Nucleus accumbens (tissue), 56 donors: Measurements from ENCODE around the gene RSAD1.
A peak's percentile ranks its signal among the peaks of the same experiment; 100 is the strongest.

Experiments used
- DNase-seq, 56 donors: peaks; one replicate each; lab custom pipeline; 2025; lab: John Stamatoyannopoulos, UW

Gene RSAD1

DNA sequence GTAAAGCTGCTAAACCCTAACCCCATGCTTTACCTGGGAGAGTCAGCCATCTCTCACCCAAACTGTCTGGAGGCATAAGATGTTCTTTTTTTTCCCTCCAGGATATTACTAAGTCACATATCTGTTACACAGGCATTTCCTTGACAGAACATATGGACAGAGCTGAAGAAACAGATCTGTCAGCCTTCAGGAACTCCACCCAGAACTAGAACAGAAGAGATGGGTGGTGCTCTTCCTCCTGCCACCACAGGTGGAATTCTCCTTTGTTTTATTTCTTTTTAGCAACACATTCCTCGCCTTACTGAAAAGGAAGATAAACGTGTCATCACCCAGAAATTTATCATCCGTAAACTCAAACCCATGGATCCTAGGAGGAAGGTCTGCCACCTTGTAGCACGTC, 38.4 kb downstream of the RSAD1 start:
- no peak for DNase-seq

DNA sequence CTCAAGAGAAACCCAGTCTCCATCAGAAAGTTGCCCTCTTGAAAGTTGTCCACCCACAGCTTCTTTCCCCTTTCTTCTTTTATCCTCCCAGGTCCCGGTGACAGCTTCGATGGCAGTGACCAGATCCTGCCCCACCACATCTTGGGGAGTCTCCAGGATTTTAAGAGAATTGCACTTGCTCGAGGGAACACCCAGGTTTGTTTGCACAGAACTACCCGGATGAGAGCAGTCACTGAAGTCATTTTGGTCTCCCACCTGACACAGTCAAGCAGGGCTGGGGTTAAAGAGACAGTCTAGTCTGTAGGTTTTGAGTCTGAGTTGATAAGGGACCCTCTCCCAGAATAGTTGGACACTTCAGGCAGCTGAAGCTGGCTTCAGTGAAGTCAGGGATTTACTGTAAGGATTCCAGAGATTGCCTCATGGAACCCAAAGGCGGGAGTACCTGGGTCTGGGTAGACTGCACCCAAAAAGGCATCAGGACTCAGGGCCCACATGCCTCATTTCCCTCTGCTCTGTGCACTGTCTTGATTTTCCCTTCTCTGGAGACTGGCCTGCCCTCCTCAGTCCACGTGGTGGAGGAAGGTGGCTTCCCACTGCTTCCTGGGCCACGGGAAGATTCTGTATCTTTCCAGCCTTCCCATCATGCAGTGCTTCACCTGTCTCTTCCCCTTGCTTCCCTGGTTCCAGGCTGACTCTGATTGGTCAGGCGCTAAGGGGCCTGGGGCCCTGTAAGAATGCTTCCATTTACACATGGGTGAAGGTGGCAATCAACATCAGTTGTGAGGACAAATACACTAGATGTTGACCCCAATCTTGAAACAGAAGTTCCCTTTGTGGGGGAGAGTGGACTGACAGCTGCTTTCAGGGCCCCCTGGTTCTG, 39.1 kb downstream of the RSAD1 start:
- no peak for DNase-seq

DNA sequence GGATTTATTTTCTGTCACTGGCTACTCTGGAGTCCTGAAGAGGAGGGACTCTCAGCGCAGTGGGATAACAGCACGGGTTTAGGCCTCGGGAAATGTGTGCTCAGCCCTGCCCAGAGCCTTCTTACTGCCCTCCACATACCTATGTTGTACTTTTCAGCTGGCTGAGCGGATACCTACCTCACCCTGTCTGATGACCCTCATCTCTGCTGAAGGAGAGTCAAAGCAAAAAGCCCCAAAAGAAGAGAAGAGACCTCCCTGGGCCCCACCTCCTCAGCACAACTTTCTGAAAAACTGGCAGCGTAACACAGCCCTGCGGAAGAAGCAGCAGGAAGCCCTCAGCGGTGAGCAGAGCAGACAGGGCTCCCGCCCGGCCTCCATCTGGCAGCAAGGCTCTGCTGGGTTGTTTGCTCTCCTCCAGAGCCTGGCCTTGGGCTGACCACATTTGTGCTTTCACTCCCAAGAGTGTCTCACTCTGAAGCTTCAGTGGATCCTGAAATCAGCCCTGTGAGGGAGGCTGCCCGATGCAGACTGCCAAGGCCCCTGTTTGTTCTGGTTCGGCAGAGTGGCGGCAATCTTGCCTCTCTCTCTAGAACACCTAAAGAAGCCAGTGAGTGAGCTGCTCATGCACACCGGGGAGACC, 39.8 kb downstream of the RSAD1 start:
- no peak for DNase-seq

DNA sequence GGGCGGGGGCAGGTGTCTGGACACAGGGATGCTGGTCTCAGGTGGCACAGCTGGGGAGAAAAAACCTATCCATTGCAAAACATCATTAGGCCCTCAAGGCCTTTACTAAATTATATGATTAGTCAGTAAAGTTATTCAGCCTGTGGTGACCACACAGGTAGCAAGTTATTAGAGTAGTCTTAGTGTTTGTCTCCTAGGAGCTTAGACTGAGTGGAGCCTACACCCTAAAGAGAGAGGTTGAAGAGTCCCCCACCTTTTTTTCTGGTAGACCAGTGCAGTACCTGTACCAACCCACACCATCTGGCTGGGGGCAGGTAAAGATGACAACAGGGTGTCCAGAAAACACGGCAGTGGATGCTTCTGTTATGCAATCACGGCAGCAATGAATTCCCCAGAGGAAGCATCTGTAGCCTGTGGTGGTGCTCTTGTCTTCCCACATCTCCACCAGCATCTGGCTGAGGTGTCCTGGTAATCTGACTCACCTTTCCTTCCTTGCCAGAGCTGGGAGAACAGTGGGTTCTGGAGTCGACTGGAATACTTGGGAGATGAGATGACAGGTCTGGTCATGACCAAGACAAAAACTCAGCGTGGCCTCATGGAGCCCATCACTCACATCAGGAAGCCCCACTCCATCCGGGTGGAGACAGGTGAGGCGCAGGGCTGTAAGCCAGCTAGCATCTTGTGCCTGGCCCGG, 40.6 kb downstream of the RSAD1 start:
- DNase-seq = no peak

DNA sequence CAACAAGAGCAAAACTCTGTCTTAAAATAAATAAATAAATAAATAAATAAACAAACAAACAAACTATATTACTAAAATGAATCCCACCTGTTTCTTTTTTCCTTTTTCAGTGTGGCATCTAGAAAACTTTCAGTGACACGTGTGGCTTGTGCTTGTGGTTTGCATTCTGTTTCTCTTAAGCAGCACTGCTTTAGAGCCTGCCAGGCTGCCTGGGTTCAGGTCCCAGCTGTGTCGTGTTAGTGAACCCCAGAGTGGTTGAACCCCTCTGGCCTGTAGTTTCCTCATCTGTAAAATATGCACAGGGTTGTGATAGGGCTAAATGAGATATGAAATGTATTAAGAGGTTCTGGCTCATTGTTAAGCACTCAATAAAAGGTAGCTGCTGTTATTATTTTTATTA, 41.8 kb downstream of the RSAD1 start:
- no peak for DNase-seq

DNA sequence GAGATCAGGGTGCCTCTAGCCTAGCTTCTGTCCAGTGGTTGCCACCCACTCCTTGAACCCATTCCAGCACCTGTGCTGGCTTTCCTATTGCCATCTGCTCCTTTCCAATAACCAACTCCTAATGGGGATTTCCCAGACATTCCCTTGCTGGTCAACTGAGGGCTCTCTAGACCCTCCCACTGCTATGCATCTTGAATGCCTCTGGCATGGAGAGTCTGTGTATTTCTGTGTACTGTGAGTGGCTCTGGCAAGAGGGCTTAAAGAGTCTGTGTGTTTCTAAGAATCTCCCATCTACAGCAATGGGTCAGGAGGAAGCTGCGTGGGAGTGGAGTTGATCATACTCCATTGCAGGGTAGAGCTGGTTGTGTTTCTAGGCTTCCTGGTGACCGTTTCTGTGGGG, 42.9 kb downstream of the RSAD1 start:
- DNase-seq = no peak

DNA sequence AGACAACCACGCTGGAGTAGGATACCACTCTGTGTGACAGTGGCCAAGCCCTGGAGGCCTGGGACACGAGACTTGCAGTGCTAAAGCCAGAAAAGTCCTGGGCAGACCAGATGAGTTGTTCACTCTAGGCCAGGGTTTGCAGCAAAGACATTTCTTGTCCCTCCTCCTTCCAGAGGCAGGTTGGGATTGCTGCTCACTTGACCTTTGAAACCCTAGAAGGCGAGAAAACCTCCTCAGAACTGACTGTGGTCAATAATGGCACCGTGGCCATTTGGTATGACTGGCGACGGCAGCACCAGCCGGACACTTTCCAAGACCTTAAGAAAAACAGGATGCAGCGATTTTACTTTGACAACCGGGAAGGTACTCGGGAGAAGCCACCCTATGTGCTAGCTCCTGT, 44.1 kb downstream of the RSAD1 start:
- DNase-seq = no peak

DNA sequence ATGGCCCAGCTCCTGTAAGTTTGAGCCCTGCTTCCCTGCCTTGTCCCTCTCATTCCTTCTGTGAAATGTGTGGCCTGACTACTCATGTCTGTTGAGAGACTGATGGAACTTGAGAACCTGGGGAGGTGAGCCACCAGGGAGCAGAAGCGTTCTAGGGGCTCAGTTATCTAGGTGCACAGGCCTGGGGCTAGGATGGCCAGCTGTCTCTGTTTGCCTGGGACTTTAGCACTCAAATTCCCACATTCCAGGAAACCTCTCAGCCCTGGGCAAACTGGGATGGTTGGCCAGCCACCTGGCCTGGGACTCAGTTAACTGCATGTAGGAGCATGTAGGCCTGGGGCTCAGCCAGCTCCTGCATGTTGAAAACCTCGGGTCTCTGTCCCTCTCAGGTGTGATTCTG, 44.5 kb downstream of the RSAD1 start:
- no peak for DNase-seq

DNA sequence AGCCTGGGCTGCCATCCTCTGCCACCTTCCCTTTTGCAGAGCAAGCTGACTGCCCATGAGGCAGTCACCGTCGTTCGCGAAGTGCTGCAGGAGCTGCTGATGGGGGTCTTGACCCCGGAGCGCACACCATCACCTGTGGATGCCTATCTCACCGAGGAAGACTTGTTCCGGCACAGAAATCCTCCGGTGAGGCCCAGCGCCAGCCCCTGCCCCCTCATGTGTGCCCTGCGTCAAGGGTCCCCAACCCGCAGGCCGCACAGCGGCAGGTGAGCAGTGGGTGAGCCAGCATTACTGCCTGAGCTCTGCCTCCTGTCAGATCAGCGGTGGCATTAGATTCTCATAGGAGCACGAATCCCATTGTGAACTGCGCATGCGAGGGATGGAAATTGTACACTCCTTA, 46.2 kb downstream of the RSAD1 start:
- no peak for DNase-seq

DNA sequence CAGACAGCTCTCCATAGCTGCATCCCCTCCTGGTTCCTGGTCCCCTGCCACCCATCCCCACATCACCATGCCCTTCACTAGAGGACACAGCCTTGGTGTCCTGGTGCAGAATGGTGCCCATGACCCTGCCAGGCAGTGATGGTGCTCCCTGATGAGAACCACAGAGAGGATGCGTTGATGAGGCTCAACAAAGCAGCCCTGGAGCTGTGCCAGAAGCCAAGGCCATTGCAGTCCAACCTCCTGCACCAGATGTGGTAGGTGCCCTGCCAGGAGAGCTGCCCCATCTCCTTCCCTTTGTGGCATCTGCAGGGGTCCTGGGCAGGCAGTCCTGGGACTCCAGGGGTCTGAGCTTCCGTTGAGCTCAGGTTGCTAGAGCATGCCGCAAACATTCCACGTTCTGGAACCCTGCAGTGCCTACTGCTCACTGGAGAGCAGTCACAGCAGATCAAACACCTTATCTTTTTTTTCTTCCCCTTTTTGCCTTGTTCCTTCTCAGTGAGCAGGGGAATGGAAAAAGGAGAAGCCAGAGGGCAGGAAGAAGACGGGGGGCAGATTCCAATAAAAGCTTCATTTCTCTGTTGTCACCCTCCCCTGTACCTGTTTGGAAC, 48.6 kb downstream of the RSAD1 start:
- no peak for DNase-seq

DNA sequence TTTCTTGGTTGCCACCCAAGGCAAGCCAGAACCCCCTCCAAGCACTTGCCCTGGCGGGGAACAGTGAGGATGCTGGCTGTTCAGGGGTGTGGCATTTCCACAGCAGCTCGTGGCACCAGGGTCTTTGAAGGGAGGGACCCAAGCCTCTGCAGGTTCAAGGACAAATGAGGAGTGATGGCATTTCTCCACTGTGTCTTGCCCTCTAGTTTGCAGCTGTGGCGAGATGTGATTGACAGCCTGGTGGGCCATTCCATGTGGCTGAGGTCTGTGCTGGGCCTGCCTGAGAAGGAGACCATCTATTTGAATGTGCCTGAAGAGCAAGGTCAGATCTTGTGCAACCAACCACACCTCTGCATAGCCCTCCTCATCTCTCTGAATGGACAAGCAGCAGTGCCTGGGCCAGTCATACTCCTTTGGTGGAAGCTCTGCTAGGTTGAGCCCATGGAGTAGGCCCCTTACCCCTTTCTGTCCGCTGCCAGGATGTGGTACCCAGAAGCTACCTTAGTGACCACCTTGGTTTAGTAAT, 49.4 kb downstream of the RSAD1 start:
- DNase-seq = no peak

DNA sequence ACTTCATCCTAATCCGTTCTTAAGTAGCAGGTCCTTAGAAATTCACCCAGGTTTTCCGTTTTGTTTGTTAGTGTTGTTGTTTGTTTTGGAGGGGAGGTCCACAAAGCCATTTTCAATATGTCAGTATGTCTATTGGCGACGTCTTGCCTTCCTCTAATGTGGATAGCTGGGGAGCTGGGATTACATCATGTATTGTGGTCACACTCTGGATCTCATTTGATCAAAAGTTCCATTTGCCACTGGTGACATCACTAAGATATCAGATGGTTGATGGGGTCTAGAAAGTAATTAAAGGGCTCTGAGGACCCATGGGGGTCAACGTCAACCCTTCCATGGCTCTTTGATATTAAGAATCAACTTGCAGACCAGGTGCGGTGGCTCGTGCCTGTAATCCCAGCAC, 51.2 kb downstream of the RSAD1 start:
- no peak for DNase-seq

DNA sequence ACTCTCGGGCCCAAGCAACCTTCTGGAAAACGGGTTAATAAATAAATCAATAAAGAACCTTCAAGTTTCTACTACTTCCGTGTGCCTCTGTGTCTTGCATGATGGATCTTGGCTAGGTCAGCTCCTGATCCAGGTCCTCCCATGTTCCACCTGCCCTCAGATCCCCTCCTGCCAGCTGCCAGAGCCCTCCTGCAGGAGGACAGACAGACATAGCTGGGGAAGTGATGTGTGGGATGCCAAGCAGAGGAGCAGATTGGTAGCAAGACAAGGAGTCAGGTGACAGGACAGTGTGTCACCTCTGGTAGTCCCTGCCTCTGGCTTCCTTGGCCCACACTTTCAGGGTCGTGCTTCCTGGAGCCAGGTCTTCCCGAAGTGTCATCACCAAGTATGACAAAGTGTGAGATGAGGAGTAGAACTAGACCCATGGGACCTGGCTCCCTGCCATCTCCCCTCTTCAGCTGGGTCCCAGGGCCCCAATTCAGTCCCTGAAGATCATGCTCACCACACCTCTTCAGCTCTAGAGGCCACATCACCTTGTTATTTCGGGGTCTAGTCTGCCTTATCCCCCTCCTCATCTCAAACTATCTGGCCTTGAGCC, 52.9 kb downstream of the RSAD1 start:
- no peak for DNase-seq

DNA sequence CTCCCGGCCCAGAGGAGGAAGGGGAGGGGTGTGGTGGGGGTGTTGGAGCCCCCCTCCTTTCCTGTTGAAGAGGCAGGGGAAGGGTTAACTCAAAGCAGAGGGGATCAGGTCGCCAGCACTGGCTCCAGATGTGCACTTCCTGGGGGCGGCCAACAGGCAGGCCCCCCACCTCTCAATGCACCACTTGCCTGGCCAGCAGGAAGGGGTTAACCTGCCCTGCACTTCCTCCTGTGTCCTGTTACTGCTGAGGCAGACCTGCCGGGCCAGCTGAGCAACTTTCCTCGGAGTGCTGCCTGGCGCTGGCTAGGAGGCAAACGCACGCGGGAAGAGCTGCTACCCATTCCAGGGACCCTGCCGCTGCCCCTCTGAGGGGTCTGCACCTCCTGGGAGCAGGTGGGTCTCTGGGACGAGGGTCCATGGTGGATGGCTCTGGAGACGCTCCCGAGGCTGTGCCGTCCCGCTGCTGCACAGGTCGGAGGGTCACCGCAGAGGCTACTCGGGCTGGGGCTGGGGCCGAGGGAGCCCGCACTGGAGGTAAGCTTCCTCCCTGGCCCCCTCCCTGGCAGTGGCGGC, 53.9 kb downstream of the RSAD1 start, which contains the start of gene EPN3:
EPN3 (plus strand) TSS at position 284 of the 573 bp plus-strand sequence. CDS start 3,822 bp downstream, outside the sequence.
- DNase-seq = no peak

DNA sequence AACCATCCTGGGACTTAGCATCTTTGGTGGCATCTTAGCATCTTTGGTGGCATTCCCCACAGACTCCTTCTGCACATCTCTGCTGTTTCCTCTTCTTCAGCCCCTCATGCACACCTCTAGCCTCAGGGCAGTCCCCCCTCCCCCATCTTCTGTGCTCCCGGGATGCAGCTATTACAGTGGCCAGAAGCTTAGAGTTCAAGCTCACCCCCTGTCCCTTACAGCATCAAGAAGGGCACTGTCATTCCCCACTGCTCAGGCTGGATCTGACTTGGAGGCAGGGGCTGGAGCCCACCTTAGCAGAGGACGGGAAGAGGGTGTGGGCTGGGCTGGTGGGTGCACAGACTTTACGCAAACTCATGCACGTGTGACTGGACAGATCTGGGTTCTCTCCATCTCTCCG, 54.5 kb downstream of the RSAD1 start:
- DNase-seq = no peak

DNA sequence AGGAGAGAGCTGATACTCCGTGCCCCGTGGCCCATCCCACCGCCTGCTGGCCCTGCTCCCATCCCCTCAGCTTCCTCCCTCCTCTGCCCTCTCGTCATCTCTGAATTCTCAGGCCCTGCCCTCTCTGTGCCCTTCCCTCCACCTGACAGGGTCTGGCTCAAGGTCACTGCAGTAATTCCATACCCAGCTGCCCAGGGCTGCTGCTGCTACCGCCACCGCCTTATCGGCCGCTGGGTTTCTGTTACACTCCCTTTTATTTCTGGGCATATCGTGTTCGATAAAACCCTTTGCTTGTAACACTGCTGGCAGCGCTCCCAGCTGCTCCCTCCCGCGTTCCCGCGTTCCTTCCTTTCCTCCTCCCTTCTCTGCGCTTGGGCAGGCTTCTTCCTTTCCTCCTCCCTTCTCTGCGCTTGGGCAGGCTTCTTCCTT, 55.1 kb downstream of the RSAD1 start:
- peak in 4 of 56 donors; percentile 14 to 39 (median 22) for DNase-seq

DNA sequence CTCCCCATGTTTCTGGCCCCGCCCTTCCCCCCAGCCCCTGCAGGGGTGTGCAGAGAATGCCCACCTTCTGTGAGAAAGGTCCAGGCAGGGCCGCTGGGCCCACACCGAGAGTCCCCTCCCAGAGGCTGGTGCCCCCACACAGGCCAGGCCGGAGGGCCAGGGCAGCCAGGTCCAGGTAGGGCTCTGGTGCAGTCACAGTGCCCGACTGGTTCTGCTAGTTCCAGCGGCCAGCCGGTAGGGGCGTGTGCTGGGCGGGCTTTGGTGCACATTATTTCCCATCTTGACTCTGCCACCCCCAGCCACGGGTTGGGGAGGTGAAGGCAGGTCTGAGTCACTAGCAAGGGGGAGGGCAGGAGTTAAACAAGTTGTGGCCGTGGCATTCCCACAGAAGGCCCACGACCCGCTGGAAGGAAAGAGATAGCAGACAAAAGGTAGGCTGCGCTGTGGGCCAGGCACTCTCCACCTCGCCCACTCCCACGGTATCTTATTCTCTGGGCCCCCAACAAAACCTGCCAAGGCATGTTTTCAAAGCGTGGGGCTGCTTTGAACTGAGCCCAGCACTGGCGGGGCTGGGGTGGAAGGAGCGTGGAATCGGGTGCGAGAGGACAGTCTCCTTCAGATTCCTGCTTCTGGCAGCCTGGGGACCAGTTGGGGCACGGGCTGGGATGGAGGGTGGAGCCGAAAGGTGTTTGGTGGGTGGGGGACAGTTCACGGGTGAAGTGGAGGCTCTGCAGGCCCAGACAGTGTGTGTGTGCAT, 55.7 kb downstream of the RSAD1 start:
- DNase-seq = no peak

DNA sequence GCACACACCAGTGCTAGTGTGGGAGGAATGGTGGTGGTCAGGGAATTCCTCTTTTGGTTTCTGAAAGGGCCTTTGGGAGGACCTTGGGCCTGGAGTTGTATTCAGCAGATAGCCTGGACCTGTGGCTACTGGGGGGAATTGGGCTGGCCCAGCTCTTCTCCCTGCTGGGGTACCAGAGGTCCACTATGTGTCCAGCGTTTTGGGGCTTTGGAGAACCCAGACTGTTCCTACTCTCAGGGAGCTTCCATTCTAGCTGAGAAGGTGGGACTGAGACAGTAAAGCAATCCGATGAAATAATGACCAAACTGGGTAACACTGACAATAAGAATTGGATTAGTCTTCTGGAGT, 56.3 kb downstream of the RSAD1 start:
- no peak for DNase-seq

DNA sequence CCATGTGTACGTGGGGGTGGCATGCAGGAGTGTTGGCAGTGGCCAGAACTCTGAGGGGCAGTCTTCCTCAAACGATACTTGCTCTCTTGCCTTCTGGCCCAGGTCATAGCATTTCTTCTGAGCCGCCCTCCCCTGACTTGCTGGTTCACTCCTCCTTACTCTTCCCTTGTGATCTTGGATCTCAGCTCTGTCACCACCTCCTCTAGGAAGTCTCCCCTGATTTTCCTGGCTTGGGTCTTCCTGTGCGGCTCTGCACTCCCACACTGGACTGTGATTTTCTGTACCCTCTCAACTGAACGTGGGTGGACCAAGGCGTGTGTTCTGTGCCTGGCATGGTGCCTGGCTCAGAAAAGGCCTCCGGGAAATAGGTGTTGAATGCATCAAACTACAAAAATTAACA, 56.7 kb downstream of the RSAD1 start:
- DNase-seq = no peak
